Measurements from ENCODE around the gene PAQR9.
A peak's percentile ranks its signal among the peaks of the same experiment; 100 is the strongest.

The PAQR9 gene

GRCh38 chr3:142929109-142929508 lies 34.4 kb downstream of the PAQR9 start:
- Histone ChIP-seq H3K4me3 (ENCODE audit: low read depth in 1 of 5, low read length in 5 of 5) (no peak overlapping the region), H3K4me1 (ENCODE audit: control insufficient read depth in 5 of 5, insufficient read depth in 5 of 5, low read length in 5 of 5) (peaks cover 0 to 7% (median 0%) of the 10 kb centered on the region in 5 donors), H3K36me3 (ENCODE audit: control insufficient read depth in 5 of 5, insufficient read depth in 5 of 5, low read length in 5 of 5) (no peaks in the 10 kb centered on the region), H3K9me3 (ENCODE audit: control insufficient read depth in 5 of 5, low read length in 5 of 5) (no peaks in the 10 kb centered on the region), H3K27me3 (ENCODE audit: control insufficient read depth in 5 of 5, insufficient read depth in 4 of 5, low read length in 5 of 5) (no peaks in the 10 kb centered on the region), H3K9ac (ENCODE audit: low read length in 5 of 5) (no peak overlapping the region), H3K27ac (ENCODE audit: low read depth, low read length) (no peak overlapping the region)

- Histone ChIP-seq H3K9ac (ENCODE audit: low read length in 5 of 5) (no peak overlapping the region), H3K4me1 (ENCODE audit: control insufficient read depth in 5 of 5, insufficient read depth in 5 of 5, low read length in 5 of 5) (peaks cover 0 to 7% (median 0%) of the 10 kb centered on the region in 5 donors), H3K4me3 (ENCODE audit: low read depth in 1 of 5, low read length in 5 of 5) (no peak overlapping the region), H3K27ac (ENCODE audit: low read depth, low read length) (no peak overlapping the region), H3K36me3 (ENCODE audit: control insufficient read depth in 5 of 5, insufficient read depth in 5 of 5, low read length in 5 of 5) (no peaks in the 10 kb centered on the region), H3K9me3 (ENCODE audit: control insufficient read depth in 5 of 5, low read length in 5 of 5) (peaks cover 0 to 3% (median 0%) of the 10 kb centered on the region in 5 donors), H3K27me3 (ENCODE audit: control insufficient read depth in 5 of 5, insufficient read depth in 4 of 5, low read length in 5 of 5) (no peaks in the 10 kb centered on the region)
Measured at GRCh38 chr3:142926368-142926944, 37.0 kb downstream of the PAQR9 start.

GRCh38 chr3:142925140-142925539 lies 38.3 kb downstream of the PAQR9 start:
- Histone ChIP-seq H3K27me3 (ENCODE audit: control insufficient read depth in 5 of 5, insufficient read depth in 4 of 5, low read length in 5 of 5) (no peaks in the 10 kb centered on the region), H3K4me1 (ENCODE audit: control insufficient read depth in 5 of 5, insufficient read depth in 5 of 5, low read length in 5 of 5) (peaks cover 0 to 7% (median 0%) of the 10 kb centered on the region in 5 donors), H3K27ac (ENCODE audit: low read depth, low read length) (no peak overlapping the region), H3K4me3 (ENCODE audit: low read depth in 1 of 5, low read length in 5 of 5) (no peak overlapping the region), H3K9ac (ENCODE audit: low read length in 5 of 5) (no peak overlapping the region), H3K9me3 (ENCODE audit: control insufficient read depth in 5 of 5, low read length in 5 of 5) (peaks cover 0 to 3% (median 0%) of the 10 kb centered on the region in 5 donors), H3K36me3 (ENCODE audit: control insufficient read depth in 5 of 5, insufficient read depth in 5 of 5, low read length in 5 of 5) (no peaks in the 10 kb centered on the region)

GRCh38 chr3:142923694-142924093 lies 39.8 kb downstream of the PAQR9 start:
- Histone ChIP-seq H3K9me3 (ENCODE audit: control insufficient read depth in 5 of 5, low read length in 5 of 5) (peaks cover 0 to 3% (median 0%) of the 10 kb centered on the region in 5 donors), H3K36me3 (ENCODE audit: control insufficient read depth in 5 of 5, insufficient read depth in 5 of 5, low read length in 5 of 5) (no peaks in the 10 kb centered on the region), H3K9ac (ENCODE audit: low read length in 5 of 5) (no peak overlapping the region), H3K27me3 (ENCODE audit: control insufficient read depth in 5 of 5, insufficient read depth in 4 of 5, low read length in 5 of 5) (no peaks in the 10 kb centered on the region), H3K27ac (ENCODE audit: low read depth, low read length) (no peak overlapping the region), H3K4me3 (ENCODE audit: low read depth in 1 of 5, low read length in 5 of 5) (no peak overlapping the region), H3K4me1 (ENCODE audit: control insufficient read depth in 5 of 5, insufficient read depth in 5 of 5, low read length in 5 of 5) (no peaks in the 10 kb centered on the region)

GRCh38 chr3:142916605-142917004 lies 46.9 kb downstream of the PAQR9 start:
- H3K9me3 ChIP-seq (ENCODE audit: control insufficient read depth in 5 of 5, low read length in 5 of 5), result no peaks in the 10 kb centered on the region
- no peak overlapping the region for H3K9ac ChIP-seq (ENCODE audit: low read length in 5 of 5)
- H3K4me3 ChIP-seq (ENCODE audit: low read depth in 1 of 5, low read length in 5 of 5), result no peak overlapping the region
- peaks cover 2 to 19% (median 13%) of the 10 kb centered on the region in 5 donors for H3K4me1 ChIP-seq (ENCODE audit: control insufficient read depth in 5 of 5, insufficient read depth in 5 of 5, low read length in 5 of 5)
- H3K36me3 ChIP-seq (ENCODE audit: control insufficient read depth in 5 of 5, insufficient read depth in 5 of 5, low read length in 5 of 5), result no peaks in the 10 kb centered on the region
- no peak overlapping the region for H3K27ac ChIP-seq (ENCODE audit: low read depth, low read length)
- no peaks in the 10 kb centered on the region for H3K27me3 ChIP-seq (ENCODE audit: control insufficient read depth in 5 of 5, insufficient read depth in 4 of 5, low read length in 5 of 5)

GRCh38 chr3:142915636-142916035 lies 47.8 kb downstream of the PAQR9 start:
- Histone ChIP-seq H3K4me3 (ENCODE audit: low read depth in 1 of 5, low read length in 5 of 5) (no peak overlapping the region), H3K9me3 (ENCODE audit: control insufficient read depth in 5 of 5, low read length in 5 of 5) (no peaks in the 10 kb centered on the region), H3K27me3 (ENCODE audit: control insufficient read depth in 5 of 5, insufficient read depth in 4 of 5, low read length in 5 of 5) (no peaks in the 10 kb centered on the region), H3K36me3 (ENCODE audit: control insufficient read depth in 5 of 5, insufficient read depth in 5 of 5, low read length in 5 of 5) (no peaks in the 10 kb centered on the region), H3K4me1 (ENCODE audit: control insufficient read depth in 5 of 5, insufficient read depth in 5 of 5, low read length in 5 of 5) (peaks cover 5 to 24% (median 14%) of the 10 kb centered on the region in 5 donors), H3K27ac (ENCODE audit: low read depth, low read length) (no peak overlapping the region), H3K9ac (ENCODE audit: low read length in 5 of 5) (no peak overlapping the region)

- Histone ChIP-seq H3K27ac (ENCODE audit: low read depth, low read length) (peak overlapping the region; percentile 28), H3K9me3 (ENCODE audit: control insufficient read depth in 5 of 5, low read length in 5 of 5) (no peaks in the 10 kb centered on the region), H3K4me3 (ENCODE audit: low read depth in 1 of 5, low read length in 5 of 5) (peak overlapping the region in 1 of 5 donors; percentile 17), H3K36me3 (ENCODE audit: control insufficient read depth in 5 of 5, insufficient read depth in 5 of 5, low read length in 5 of 5) (no peaks in the 10 kb centered on the region), H3K4me1 (ENCODE audit: control insufficient read depth in 5 of 5, insufficient read depth in 5 of 5, low read length in 5 of 5) (peaks cover 5 to 24% (median 14%) of the 10 kb centered on the region in 5 donors), H3K9ac (ENCODE audit: low read length in 5 of 5) (no peak overlapping the region), H3K27me3 (ENCODE audit: control insufficient read depth in 5 of 5, insufficient read depth in 4 of 5, low read length in 5 of 5) (no peaks in the 10 kb centered on the region)
Measured at GRCh38 chr3:142914286-142914811, 49.1 kb downstream of the PAQR9 start.

GRCh38 chr3:142913432-142913831 lies 50.0 kb downstream of the PAQR9 start:
- Histone ChIP-seq H3K27me3 (ENCODE audit: control insufficient read depth in 5 of 5, insufficient read depth in 4 of 5, low read length in 5 of 5) (peaks cover 0 to 3% (median 0%) of the 10 kb centered on the region in 5 donors), H3K9me3 (ENCODE audit: control insufficient read depth in 5 of 5, low read length in 5 of 5) (no peaks in the 10 kb centered on the region), H3K4me3 (ENCODE audit: low read depth in 1 of 5, low read length in 5 of 5) (no peak overlapping the region), H3K4me1 (ENCODE audit: control insufficient read depth in 5 of 5, insufficient read depth in 5 of 5, low read length in 5 of 5) (peaks cover 5 to 24% (median 14%) of the 10 kb centered on the region in 5 donors), H3K27ac (ENCODE audit: low read depth, low read length) (peak overlapping the region; percentile 99), H3K36me3 (ENCODE audit: control insufficient read depth in 5 of 5, insufficient read depth in 5 of 5, low read length in 5 of 5) (no peaks in the 10 kb centered on the region), H3K9ac (ENCODE audit: low read length in 5 of 5) (peak overlapping the region in 4 of 5 donors; percentile 5 to 82 (median 36))

- Histone ChIP-seq H3K36me3 (ENCODE audit: control insufficient read depth in 5 of 5, insufficient read depth in 5 of 5, low read length in 5 of 5) (no peaks in the 10 kb centered on the region), H3K9me3 (ENCODE audit: control insufficient read depth in 5 of 5, low read length in 5 of 5) (no peaks in the 10 kb centered on the region), H3K27me3 (ENCODE audit: control insufficient read depth in 5 of 5, insufficient read depth in 4 of 5, low read length in 5 of 5) (peaks cover 0 to 3% (median 0%) of the 10 kb centered on the region in 5 donors), H3K4me3 (ENCODE audit: low read depth in 1 of 5, low read length in 5 of 5) (no peak overlapping the region), H3K27ac (ENCODE audit: low read depth, low read length) (peak overlapping the region; percentile 99), H3K9ac (ENCODE audit: low read length in 5 of 5) (peak overlapping the region; percentile 15 to 82 (median 60)), H3K4me1 (ENCODE audit: control insufficient read depth in 5 of 5, insufficient read depth in 5 of 5, low read length in 5 of 5) (peaks cover 5 to 24% (median 14%) of the 10 kb centered on the region in 5 donors)
Measured at GRCh38 chr3:142912402-142913172, 50.9 kb downstream of the PAQR9 start.

All from subcutaneous abdominal adipose tissue (tissue), 5 donors.